GM21390 (cell line): ENCODE results near the gene KCNJ12.

Experiments used
- ATAC-seq: cut with Tn5 transposase; IDR thresholded peaks from one replicate; pipeline ENCODE4 v1.9.1; 2021; ENCODE audit not compliant: unreplicated experiment

Gene KCNJ12

GRCh38 chr17:21463779-21464407 lies 87.7 kb downstream of the KCNJ12 start:
- no peak for ATAC-seq

DNA sequence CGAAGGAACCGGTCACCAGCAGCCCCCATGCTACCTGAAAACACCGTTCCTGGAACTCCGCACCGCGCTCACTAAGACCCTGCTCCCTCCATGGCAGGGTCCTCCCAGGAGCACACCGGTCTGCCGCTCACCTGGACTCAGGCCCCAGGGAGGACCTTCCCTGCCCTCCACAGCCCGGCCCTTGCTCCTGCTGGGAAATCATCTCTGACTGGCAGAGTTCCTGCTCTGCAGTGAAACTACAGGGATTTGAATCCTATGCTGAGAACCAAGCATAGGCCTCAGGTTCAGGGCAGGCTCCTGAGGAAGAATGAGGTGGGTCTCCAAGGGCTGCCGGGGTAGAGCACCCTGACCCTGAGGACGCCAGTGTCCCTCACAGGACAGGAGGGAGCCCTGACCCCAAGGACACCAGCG lies 88.5 kb downstream of the KCNJ12 start:
- no peak for ATAC-seq

GRCh38 chr17:21466550-21466949 lies 90.4 kb downstream of the KCNJ12 start:
- ATAC-seq = no peak

- ATAC-seq = no peak
Measured at GRCh38 chr17:21467196-21467595, 91.0 kb downstream of the KCNJ12 start.

- no peak for ATAC-seq
Measured at GRCh38 chr17:21467739-21468490, 91.8 kb downstream of the KCNJ12 start.
